Frontal cortex (tissue), 4 donors: ENCODE measurements around the gene SLC6A17. TPM values are rescaled to one million over a fixed set of nuclear protein-coding genes. Genes with fewer than 3 reads are reported as not detected.

Experiments
- DNase-seq, 2 donors: peaks; one replicate each; pipeline ENCODE4 v3.0.0; 2012; ENCODE audit warnings: low spot score in 2 of 2
- FAIRE-seq: peaks from 2 replicates; lab custom pipeline; 2012; peaks lifted over from hg19 to GRCh38; lab: Jason Lieb, UNC
- total RNA-seq: library from RNA; depleted of rRNA; stranded (reverse); fragments of >200 nt; gene quantifications from one replicate; pipeline ENCODE4 v1.2.3, GENCODE V29; 2014
- donor health status: control.
- donor health status: control.
- donor health status: control.

The SLC6A17 gene
- total RNA-seq, 1 donor from 2014 or later: 16.7 TPM

DNA sequence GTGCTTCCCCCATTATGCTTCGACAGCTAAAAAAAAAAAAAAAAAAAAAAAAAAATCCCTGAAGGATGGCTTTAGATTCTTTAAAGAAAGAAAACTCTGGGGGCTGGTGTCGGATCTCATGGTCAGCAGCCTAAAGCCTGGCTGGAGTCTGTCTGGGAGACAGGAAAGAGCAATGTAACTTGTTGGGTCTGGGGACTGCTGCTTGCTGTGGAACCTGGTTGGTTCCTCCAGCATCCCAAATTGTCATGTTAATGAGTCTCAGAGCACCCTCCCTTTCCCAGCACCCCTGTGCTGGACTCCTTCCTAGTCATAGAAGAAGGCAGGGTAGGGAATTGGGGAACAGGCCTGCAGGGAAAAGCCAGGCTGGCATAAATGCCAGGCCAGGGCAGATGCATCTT lies 62.8 kb downstream of the SLC6A17 start:
- FAIRE-seq (no peak), DNase-seq (no peak)

DNA sequence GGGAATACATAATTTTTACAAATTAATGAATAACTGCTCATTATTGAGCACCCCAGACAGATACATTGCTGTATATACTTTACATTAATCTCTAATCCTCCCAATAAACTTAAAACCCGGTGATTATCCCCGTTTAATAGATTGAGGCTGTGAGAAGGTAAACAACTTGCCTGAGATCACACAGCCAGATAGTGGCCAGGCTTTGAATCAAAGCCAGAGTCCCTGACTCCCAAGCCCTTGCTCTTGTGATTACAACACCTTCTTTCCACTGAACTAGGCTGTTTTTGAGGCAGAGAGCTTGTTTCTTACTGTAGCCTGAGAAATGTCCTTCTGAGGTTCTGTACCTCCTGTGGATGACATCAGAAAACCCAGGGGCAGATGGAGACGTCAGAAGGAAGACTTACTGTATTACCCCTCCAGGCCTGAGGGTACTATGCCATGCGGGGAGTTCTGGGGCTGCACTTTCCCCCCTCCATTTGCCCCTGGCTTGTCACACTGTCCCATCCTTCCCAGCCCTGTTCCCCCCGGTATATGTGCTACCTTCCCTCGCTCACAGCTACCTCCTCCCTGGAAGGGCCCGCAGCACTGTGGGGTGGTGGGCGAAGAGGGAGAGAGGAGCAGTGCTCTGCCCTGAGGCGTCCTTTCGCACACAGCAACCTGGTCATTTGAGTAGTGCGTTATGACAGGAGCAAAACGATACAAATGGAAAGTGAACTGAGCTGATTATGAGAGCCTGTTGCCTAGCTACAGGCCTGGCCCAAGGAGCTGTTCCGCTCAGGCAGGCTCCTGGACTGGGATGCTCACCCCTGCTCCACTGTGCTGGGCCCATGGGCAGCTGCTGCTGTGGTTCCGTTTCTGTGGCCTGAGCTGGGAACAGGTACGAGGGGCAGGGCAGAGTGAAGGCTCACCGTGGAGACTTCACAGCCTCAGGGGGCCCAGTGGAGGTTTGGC lies 64.4 kb downstream of the SLC6A17 start:
- no peak for DNase-seq
- no peak for FAIRE-seq

DNA sequence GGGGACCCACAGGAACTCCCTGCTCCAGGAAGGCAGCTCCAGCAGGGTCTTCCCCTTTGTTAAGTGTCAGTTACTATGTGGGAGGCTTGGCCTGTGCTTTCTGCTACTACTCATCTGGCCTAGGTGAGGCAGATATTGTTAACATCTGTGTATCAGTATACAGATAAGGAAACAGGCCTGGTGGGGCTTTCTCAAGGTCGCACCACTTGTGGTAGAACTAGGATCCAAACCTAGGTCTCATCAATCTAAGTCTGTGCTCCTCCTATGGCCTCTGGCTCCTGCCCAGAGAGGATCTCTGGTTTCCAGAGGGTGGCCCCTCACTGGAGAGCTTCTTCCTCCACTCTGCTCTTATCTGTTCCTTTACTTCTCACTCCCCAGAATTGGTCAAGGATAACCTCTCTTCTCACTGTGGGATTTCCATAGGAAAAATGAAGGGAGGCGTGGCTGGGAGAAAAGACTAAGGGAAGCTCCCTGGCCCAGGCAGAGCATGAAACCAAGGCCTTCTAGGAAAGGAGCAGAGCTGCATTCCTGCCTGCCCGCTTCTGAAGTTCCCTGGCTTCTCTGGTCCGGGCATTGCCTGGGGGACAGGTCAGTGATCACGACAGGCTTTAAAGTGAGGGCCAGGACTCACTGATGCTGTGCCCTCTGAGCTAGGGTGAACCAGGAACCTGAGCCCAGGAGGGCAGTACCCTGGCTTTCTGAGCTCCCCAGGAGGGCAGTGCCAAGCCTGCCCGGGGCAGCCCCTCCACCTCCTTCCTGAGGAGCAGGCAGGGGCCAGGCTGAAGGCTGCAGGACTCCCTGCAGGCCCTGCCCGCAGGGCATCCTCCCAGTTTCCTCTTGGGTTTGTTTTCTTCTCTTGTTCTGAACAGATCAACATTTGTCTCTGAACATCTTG lies 65.6 kb downstream of the SLC6A17 start:
- DNase-seq (no peak), FAIRE-seq (no peak)

DNA sequence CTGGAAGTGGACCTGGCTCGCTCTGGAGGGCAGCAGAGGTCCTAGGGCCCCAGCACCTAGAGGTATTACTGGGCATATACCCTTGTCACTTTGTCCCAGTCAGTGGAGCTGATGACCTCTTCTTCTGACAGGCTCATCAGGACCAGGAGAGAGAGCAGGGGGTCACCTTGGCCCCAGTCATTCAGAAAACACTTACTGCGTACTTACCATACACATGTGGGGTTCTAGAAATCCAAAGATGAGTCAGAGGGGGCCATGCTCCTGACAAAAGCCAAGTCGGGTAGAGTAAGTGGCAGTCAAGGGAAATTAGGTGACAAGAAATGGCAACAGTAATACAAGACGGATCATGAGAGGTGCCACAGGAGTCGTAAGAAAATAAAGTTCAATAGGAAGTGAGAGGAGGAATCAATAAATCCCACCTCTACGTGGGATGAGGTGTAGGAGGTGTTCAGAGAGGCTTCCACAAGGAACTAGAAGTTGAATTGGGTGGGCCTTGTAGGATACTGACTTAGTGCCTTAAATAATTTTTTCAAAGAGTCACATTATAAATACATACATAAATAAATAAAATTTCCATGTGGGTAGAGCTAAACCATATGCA lies 66.7 kb downstream of the SLC6A17 start:
- no peak for FAIRE-seq
- no peak for DNase-seq

DNA sequence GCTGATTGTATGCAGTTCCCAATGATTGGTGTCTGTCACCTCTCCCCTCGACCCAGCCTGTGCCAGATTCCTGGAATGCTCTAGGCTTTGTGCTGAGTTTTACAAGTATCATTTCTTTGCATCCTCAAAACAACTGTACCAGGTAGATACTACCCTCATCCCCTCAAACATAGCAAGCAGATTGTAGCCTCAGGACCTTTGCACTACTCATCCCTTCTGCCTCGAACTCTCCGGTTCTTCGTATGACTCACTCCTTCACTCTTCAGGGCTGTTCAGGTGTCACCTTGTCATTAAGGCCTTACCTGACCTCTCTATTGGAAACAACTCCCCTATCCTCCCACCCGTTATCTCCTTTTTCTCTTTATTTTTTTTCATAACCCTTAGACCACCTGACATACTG lies 67.8 kb downstream of the SLC6A17 start:
- no peak for FAIRE-seq
- no peak for DNase-seq

DNA sequence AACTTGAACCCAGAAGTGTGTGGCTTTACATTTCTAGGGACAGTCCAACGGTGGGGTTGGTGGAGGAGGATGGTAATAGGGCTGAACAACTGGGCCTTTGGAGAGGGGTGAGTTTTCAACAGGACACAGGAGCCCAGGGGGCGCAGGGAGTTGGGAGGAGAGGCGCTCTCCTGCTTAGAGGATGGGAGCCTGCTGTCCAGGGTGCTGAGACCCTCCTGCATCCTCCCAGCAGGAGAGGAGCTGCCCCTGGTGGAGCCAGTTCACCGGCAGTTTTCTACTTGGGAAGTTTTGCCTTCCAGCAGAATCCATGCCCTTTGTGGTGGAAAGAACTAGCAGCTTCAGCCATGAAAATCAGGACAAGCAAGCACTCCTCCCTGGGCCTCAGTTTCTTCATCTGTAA lies 68.4 kb downstream of the SLC6A17 start:
- FAIRE-seq (no peak), DNase-seq (no peak)

DNA sequence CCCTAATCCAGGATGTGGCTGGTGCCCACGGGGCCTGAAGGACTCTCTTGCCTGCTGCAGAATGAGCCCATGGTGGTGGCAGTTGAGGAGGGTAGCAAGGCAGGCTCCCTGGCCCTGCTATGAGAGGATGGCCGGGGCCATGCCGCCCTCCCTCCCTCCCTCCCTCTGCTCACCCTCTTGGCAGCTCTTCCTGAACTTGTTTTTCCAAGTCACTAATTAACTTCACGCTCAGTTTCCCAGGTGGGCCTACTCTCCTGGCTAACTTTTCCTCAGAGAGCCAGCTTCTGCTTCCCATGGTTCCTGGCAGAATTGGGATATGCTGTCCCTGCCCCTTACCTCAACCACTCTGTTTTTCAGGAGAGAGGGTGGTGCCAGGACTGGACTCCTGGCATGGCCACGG lies 70.0 kb downstream of the SLC6A17 start:
- DNase-seq: no peak
- FAIRE-seq: no peak

DNA sequence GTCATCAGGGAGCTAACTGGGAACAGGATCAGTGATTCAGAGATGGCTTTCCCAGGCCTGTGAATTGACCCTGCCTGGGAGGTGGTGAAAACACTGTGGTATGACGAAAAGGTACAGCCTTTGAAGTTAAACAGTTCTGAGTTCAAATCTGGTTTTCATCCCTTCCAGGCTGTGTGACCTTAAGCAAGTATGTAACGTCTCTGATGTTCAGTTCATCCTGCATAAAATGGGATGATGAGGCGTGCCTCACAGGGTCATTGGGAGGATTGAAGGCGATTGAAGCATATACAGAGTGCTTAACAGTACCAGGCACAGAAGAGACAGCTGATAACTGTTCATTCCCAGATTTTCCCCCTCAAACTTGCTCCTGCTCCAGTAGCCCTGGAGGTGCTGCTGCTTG lies 70.8 kb downstream of the SLC6A17 start:
- FAIRE-seq: no peak
- DNase-seq: no peak

DNA sequence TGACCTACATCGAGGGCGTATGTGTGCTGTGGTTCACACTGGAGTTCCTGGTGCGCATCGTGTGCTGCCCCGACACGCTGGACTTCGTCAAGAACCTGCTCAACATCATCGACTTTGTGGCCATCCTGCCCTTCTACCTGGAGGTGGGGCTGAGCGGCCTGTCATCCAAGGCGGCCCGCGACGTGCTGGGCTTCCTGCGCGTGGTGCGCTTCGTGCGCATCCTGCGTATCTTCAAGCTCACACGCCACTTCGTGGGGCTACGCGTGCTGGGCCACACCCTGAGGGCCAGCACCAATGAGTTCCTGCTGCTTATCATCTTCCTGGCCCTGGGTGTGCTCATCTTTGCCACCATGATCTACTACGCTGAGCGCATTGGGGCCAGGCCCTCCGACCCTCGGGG lies 72.8 kb downstream of the SLC6A17 start:
- DNase-seq (no peak), FAIRE-seq (no peak)

DNA sequence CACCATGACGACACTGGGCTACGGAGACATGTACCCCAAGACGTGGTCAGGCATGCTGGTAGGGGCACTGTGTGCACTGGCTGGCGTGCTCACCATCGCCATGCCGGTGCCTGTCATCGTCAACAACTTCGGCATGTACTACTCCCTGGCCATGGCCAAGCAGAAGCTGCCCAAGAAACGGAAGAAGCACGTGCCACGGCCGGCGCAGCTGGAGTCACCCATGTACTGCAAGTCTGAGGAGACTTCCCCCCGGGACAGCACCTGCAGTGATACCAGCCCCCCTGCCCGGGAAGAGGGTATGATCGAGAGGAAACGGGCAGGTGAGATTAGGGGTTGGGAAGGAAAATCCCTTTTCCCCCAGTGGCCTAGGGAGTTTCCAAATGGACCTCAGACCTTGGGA lies 73.3 kb downstream of the SLC6A17 start:
- FAIRE-seq: no peak
- DNase-seq: no peak

DNA sequence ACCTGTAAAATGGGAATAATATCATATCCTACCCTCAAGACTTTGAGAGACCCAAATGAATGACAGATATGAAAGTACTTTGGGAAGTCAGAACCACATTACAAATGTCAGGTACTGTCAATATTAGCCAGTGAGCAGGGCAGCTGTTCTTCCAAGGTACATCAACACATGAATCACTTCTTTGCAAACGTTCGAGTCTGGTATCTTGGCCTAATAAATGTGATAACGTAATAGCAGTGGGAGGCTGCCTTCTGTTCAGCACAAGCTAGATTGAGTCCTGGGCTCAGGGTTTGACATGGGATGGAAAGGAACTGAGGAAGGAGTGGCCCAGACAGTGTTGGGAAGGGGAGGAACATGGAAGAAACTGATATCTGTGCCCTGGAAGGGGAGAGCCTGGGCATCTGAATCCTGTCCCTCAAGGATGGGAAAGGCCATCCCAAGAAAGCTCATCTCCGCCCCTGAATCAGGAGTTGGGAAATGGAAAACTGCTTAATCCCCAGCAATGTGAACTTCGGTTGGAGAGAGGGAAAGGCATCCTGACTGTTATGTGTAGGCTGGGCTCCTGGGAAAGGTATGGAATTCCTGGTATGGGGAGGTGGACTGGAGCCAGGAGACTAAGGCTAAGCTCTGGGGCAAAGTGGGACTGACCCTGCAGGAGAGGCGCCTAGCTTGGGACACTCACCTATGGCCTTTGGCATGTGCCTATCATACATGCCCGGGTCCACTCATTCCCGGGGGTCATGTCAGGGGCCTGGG lies 74.1 kb downstream of the SLC6A17 start:
- DNase-seq (no peak), FAIRE-seq (no peak)

DNA sequence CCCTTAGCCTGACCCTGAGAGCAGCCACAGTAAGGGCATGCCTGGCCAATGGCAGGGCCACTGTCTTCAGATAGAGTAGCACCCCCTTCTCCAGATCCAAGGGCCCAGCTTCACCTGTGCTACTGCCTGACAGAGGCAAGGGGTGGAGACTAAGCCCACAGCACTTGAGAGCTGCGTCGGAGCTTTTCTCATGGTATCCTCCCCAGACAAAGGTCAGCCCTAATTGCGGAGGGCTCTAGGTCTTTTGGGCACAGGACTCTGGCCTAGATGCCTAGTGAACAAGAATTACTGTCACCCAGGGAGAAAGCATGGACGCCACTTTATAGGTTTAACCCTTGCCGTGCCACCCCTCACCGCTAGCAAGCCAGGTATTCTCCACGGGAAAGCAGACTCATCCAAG lies 74.9 kb downstream of the SLC6A17 start:
- DNase-seq: no peak
- FAIRE-seq: no peak

DNA sequence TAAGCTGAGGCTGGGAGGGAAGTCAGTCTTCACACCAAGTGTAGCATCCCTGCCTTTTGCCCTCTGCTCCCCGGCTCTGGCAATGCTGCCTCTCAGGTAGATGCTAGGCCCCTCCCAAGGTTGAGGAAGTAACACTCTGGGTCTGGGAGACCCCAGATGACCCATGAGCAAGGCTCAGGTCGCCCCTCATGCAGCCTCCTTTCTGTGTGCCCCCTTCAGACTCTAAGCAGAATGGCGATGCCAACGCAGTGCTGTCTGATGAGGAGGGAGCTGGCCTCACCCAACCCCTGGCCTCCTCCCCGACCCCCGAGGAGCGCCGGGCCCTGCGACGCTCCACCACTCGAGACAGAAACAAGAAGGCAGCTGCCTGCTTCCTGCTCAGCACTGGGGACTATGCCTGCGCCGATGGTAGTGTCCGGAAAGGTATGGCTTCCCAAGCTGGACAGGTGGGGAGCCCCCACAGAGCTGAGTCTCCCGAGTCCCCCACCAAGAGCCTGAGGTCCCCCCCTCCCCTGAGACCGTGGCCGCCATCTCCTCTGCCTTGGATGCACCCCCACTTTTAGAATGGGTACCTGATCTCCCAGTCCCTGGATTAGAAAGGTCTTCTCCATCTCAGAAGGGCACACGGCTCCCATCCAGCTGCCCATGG lies 75.6 kb downstream of the SLC6A17 start:
- no peak for DNase-seq
- no peak for FAIRE-seq

DNA sequence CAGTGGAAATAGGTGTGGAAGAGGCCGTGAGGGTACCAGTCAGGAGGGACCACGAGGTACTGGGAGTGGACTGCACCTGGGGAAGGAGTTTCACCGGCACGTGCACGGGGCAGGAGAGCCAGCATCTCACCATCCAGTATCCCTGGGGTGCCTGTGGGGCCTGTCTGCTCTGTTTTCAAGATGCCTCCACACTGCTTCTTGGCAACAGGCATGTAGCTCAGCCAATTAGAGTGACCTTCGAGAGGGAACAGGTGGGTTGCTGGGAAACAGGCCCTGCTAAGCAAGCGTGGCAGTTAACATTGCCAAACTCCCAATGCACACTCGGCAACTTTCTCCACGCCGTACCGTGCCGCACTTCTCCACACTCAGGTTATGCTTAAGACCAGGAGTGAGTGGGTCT lies 77.5 kb downstream of the SLC6A17 start:
- FAIRE-seq (no peak), DNase-seq (no peak)

DNA sequence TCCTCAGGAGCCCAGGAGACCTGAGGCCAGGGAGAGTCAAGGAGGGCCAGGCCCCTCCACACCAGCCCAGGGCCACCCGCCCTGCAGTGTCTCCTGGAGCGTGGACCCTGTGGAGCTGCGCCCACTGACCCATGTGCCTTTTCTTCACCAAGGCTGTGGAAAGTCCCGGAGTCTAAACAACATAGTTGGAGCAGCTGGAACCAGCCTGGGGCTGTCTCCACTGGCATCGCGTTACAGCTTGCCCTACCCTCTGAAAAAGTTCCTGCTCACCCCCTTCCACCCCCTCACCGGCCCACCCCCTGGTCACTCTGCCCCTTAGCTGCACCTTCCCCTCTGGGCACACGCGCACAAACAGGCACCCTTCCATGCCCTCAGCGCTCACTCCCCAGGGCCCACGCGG lies 78.1 kb downstream of the SLC6A17 start:
- DNase-seq: no peak
- no peak for FAIRE-seq

DNA sequence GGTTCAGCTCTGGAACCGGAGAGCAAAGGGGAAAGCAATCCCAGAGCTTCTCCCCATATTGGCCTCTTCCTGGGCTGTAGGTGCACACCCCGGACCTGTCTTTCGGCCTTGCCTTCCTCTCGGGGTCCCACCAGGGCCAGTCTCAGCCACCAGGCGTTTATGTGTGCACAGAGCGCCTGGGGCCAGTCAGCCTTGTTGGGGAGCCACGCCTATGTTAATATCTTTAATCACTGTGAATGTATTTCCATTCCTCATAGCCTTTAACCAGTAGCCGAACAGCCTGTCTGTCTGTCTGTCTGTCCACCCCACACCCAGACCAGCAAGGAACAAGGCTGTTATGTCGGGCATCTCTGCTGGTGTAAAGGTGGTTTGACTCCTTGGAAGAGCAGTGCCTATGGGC lies 78.6 kb downstream of the SLC6A17 start:
- no peak for DNase-seq
- no peak for FAIRE-seq

DNA sequence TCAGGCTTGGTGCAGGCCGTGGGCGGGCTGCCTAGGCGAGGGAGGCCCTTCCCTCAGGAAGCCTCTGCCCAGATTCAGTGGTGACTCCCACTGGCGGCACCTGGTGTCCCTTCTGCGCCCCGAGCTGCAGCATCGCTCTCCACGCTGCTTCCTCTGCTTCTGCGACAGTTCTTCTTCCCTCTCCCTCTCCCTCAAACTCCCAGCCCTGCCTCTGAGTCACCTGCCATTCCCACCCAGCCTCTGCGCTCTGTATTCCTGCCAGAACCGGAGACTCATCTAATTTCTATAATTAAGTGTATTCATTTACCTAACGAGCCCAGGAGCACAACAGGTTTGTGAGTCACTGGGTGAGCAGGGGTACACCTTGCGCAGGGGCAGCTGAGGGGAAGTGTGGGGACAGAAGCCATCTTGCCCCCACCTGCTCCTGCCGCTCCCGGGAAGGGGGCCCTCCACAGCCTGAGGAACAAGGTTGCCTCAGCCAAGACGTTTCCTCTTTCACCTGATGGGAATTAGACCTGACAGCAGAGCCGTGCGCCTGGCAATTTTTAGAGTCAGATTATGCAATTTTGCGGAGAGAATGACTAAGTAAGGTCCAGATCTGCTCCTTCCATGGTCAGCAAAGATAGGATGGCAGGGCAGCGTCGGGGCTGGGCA lies 79.2 kb downstream of the SLC6A17 start:
- FAIRE-seq (no peak), DNase-seq (no peak)

DNA sequence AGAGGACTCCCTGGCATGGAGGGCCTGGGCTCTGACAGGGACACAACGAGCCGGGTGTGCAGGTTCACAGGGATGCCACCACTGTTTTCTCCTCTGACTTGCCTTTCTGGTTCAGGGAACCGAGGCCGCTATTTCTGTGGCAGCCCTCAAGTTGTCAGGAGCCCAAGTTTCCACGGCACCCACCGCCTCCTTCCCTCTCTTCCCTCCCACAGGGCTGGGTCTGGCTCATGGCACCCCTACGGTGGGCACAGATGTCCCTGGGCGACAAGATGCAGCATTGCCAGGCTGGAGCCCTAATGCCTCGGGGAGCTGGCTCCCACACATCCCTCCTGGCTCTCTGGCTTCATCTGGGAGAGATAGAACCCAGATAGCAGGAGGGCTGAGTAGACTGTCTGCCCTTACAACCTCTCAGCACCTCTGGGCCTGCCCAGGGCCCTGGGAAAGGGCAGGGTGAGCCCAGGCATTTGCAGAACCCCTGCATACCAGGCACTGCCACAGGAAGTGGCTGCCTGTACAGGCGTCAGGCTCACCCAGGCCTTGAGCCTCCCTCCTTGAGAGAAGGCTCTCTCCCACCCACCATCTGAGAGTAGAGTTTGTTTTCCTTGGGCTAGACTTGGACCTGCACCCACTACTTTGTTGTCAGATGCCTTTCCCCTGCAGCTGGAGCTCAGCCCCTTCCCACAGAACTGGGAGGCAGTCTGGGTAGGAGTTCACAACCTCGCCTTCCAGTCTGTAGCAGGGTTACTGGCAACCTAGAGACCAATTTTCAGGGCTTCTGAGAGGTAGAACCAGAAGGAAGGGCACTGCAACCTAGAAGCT lies 80.3 kb downstream of the SLC6A17 start:
- DNase-seq (no peak), FAIRE-seq (no peak)
